Erythroblast (primary cell): ENCODE results near the gene ARHGAP45.

Experiments used
- GATA1 ChIP-seq: IDR thresholded peaks from 2 replicates; pipeline ENCODE4 v1.6.1; 2011; ENCODE audit warnings: low read depth, mild to moderate bottlenecking, control low read depth, low read length, moderate library complexity
- POLR2A ChIP-seq: IDR thresholded peaks from 2 replicates; pipeline ENCODE4 v1.6.1; 2011; ENCODE audit warnings: mild to moderate bottlenecking, low read length

GRCh38 chr19:1070576-1070930 is 3.6 kb downstream of the ARHGAP45 start:
- TF ChIP-seq POLR2A (no peak), GATA1 (no peak)
